AG09319 (cell line): ENCODE data around the gene DROSHA.

ENCODE experiments used
- DNase-seq: peaks from one replicate; pipeline ENCODE4 v3.0.0-alpha.2; 2010; ENCODE audit warnings: low read depth; ENCODE audit errors: extremely low read depth
- TF ChIP-seq, protein P1 (sequence below): IDR thresholded peaks from 2 replicates; pipeline ENCODE4 v1.5.1; 2011; ENCODE audit warnings: low read depth, mild to moderate bottlenecking, inconsistent platforms, low read length, moderate library complexity

Gene DROSHA

DNA sequence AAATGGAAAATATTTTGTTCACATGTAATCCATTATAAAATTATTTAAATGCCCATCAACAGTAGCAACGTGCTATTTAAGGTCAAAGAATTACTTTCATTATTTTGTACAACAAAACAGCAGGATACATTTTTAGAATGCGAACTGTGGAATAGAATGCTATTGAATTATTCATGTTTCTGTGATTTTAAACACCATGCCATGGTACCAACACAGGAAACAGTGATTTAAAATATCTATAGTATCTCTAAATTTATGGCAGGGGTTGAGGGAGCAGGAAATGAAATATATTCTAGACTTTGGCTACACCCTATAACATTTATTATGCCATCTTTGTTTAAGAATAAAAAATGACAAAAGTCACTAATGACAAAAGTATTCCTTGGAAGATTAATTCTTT lies 62.4 kb downstream of the DROSHA start:
- TF ChIP-seq, protein P1, sequence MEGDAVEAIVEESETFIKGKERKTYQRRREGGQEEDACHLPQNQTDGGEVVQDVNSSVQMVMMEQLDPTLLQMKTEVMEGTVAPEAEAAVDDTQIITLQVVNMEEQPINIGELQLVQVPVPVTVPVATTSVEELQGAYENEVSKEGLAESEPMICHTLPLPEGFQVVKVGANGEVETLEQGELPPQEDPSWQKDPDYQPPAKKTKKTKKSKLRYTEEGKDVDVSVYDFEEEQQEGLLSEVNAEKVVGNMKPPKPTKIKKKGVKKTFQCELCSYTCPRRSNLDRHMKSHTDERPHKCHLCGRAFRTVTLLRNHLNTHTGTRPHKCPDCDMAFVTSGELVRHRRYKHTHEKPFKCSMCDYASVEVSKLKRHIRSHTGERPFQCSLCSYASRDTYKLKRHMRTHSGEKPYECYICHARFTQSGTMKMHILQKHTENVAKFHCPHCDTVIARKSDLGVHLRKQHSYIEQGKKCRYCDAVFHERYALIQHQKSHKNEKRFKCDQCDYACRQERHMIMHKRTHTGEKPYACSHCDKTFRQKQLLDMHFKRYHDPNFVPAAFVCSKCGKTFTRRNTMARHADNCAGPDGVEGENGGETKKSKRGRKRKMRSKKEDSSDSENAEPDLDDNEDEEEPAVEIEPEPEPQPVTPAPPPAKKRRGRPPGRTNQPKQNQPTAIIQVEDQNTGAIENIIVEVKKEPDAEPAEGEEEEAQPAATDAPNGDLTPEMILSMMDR = no peak
- no peak for DNase-seq

DNA sequence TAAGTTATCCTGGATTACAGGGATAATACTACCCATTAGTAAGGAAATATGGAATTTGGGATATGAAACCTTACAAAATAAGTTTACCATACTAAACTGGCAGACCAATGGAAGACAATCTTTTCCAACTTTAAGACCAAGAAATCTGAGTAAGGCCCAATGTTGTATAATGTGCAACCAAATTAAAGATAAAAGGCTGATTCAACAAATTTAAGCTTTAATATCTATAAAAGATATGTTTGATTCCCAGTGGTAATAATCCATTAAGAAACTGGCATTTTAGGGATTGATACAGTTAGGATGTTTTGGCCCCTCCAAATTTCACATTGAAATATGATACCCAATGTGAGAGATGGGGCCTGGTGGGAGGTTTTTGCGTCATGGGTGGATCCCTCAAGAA lies 66.6 kb downstream of the DROSHA start:
- TF ChIP-seq, protein P1 = no peak
- DNase-seq = no peak

DNA sequence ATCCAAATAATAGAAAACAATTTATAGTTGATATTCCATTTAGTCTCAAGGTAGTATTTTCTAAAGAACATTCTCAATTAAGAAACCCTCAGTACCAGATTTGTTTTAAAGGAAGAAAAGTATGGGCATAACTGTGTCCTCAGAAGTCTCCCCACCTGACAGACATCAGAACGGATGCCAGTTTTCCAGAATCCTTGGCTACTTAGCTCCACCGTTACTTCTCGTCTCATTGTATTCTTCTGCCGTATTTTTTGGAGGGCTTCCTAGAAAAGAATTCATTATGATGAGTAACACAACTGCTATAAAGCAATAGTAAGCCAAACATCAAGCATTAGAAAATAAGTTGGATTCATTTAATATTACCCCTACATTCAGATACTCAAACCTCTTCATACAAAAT lies 67.8 kb downstream of the DROSHA start:
- no peak for DNase-seq

DNA sequence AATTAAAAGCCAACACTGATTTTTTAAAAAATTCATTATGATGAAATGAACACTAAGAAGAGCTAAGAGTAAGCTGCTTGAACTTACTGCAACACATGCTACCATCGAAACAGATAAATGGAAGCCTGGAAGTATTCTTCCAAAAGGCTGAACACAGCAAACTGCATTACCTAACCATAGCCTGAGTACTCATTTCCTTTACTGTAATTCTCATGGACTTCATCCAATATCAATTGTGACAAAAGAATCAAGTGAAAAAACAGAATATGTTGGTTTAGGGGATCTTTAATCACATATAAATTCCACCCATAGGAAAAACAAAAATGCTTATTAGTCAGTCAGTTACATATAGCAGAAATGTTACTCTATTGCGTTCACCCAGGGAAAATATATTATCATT lies 68.5 kb downstream of the DROSHA start:
- TF ChIP-seq, protein P1 = no peak

More for the DNA sequence above, 67.8 kb downstream of the DROSHA start:
- TF ChIP-seq, protein P1 = no peak

DNA sequence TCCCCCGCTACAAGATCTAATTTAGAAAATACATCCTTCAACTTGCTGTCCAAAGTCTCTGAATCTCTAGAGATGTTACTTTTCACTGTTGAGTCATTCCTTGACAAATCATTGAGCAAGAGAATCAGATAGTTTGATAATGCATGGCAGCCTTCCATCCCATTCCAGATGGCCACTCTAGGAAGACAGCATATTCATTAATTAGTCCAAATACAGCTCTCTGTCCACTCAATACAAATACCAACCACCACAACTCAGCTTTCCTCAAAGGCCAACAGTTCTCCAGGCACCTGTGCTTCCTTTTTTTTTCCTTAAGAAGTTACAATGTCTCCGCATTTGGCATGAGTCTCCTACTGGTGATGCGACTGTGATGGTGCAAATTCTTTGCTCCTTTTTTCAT lies 72.3 kb downstream of the DROSHA start:
- TF ChIP-seq, protein P1 = no peak

More for the DNA sequence above, 68.5 kb downstream of the DROSHA start:
- no peak for DNase-seq

DNA sequence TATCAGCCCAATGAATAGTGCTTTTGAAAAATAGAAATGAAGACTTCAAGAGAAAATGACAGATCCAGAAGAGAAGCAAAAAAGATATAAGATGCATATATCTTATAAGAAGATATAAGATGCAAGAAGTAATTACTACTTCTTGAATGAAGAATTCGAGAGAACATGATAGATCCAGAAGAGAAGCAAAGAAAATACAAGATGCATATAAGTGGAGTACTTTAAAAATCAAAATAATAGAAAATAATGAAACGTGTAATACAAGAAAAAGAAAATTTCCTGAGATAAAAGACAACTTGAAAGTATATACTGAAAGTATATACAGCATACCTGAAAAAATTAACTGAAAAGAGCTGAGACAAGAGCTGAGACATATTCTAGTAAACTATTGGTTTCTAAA lies 76.7 kb downstream of the DROSHA start:
- TF ChIP-seq, protein P1 = no peak
- no peak for DNase-seq

More for the DNA sequence above, 72.3 kb downstream of the DROSHA start:
- no peak for DNase-seq

DNA sequence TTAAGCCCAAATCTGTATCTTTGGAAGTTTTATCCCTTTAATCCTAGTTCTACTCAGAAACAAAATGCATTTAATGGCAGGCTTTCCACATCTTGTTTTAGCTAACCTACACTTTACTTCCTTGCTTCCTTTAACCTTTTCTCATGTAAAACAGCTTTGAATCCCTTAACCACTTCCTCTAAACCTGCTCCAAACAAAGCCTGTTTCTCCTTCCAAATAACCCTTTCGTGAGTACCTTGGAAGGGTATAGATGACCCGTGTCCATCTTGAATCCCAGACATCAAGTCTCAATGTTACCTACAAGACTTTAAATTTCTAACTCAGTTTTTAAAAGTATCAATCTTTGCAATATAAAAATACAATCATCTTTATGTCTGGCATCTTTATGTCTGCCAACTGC lies 78.4 kb downstream of the DROSHA start:
- TF ChIP-seq, protein P1 = no peak
- no peak for DNase-seq
